CD4-positive, alpha-beta T cell (primary cell): ENCODE data around the gene ARMC8. TPM values are rescaled to one million over a fixed set of nuclear protein-coding genes. Genes with fewer than 3 reads are reported as not detected.
A peak's percentile ranks its signal among the peaks of the same experiment; 100 is the strongest.

Experiments used
- ATAC-seq: fragments of 200-7000 bp; cut with Tn5 transposase; one replicate; pipeline ENCODE4 v1.10.0; 2022; ENCODE audit warnings: mild to moderate bottlenecking; ENCODE audit not compliant: poor library complexity
- CTCF ChIA-PET: fragments of 350-600 bp; sonication (Branson Sonifier 250); formaldehyde crosslinking; loops from one replicate; lab custom pipeline; 2021; ENCODE audit warnings: antibody characterized with exemption, inconsistent platforms; lab: Charles Lee
- POLR2A ChIA-PET: fragments of 350-600 bp; sonication (Branson Sonifier 250); formaldehyde crosslinking; loops from one replicate; lab custom pipeline; 2021; ENCODE audit warnings: antibody characterized with exemption, inconsistent platforms; lab: Charles Lee
- DNase-seq, 14 experiments: peaks; one replicate each; pipeline ENCODE4 v3.0.0-alpha.2; 2013 to 2020; ENCODE audit warnings: mixed read lengths in 2 of 14
- H3K27ac ChIP-seq, 2 donors: one replicate each; pipeline versions ENCODE4 v1.5.1 to v1.7.0; 2013; ENCODE audit warnings: low read length in 2 of 2, low read depth in 1 of 2, mild to moderate bottlenecking in 1 of 2
- H3K27me3 ChIP-seq, 2 experiments: 1 replicate in 1 of 2; 2 replicates in 1 of 2; pipeline versions ENCODE4 v1.6.1 to v1.7.0; 2013; ENCODE audit warnings: low read length in 2 of 2, control low read depth in 1 of 2, mild to moderate bottlenecking in 1 of 2, moderate library complexity in 1 of 2; ENCODE audit not compliant: insufficient read depth in 2 of 2, control insufficient read depth in 1 of 2
- H3K36me3 ChIP-seq: one replicate; pipeline ENCODE4 v1.6.1; 2013; ENCODE audit warnings: low read length, control low read depth; ENCODE audit not compliant: insufficient read depth
- H3K4me1 ChIP-seq: one replicate; pipeline ENCODE4 v1.6.1; 2013; ENCODE audit warnings: low read length, control low read depth; ENCODE audit not compliant: insufficient read depth
- H3K4me3 ChIP-seq: one replicate; pipeline ENCODE4 v1.5.1; 2013; ENCODE audit warnings: mild to moderate bottlenecking, low read length, moderate library complexity
- H3K9me3 ChIP-seq, 2 experiments: 1 replicate in 1 of 2; 2 replicates in 1 of 2; pipeline versions ENCODE4 v1.6.1 to v1.7.0; 2013; ENCODE audit warnings: low read length in 2 of 2, mild to moderate bottlenecking in 2 of 2, control low read depth in 1 of 2, moderate library complexity in 1 of 2; ENCODE audit not compliant: control insufficient read depth in 1 of 2, insufficient read depth in 1 of 2
- H3K27ac Mint-ChIP-seq: one replicate; pipeline ENCODE4 v1.8.0; 2020; ENCODE audit warnings: mixed read lengths
- H3K27me3 Mint-ChIP-seq: one replicate; pipeline ENCODE4 v1.8.0; 2021; ENCODE audit warnings: mixed read lengths
- H3K36me3 Mint-ChIP-seq: one replicate; pipeline ENCODE4 v1.8.0; 2021; ENCODE audit warnings: low read depth, mixed read lengths
- H3K4me1 Mint-ChIP-seq: one replicate; pipeline ENCODE4 v1.8.0; 2021; ENCODE audit warnings: low read depth, mixed read lengths
- H3K4me3 Mint-ChIP-seq: one replicate; pipeline ENCODE4 v1.8.0; 2020; ENCODE audit warnings: mild to moderate bottlenecking, mixed read lengths
- H3K9me3 Mint-ChIP-seq: one replicate; pipeline ENCODE4 v1.8.0; 2020; ENCODE audit warnings: mixed read lengths
- CTCF ChIP-seq: fragments of 200-600 bp; IDR thresholded peaks from one replicate; pipeline ENCODE4 v1.8.0; 2022; ENCODE audit warnings: antibody characterized with exemption, mild to moderate bottlenecking
- intact Hi-C, 2 experiments: fragments of 100-400 bp; cut with DNase I in 1 of 2; cut with micrococcal nuclease in 1 of 2; formaldehyde crosslinking; loops; one replicate each; pipeline versions ENCODE4 v1.15.1 to v1.9.0; 2023 to 2025; cut with DNase I, micrococcal nuclease
- total RNA-seq, 174 experiments: library from RNA in 2 of 174; stranded (reverse) in 2 of 174; gene quantifications; one replicate each; pipeline ENCODE4 v1.2.3 and lab custom pipeline; 2021 to 2026

Gene ARMC8
- total RNA-seq, 2 experiments from 2014 or later = 62.8 to 62.9 TPM

- CTCF ChIA-PET = interaction anchor here (0.6 kb wide), 1 partner anchor 12 kb away, joined by 3 read pairs; no protein-coding TSS in a partner anchor
- Mint-ChIP-seq H3K36me3 (peaks cover 13% of the 10 kb centered on the region), H3K4me1 (peaks cover 32% of the 10 kb centered on the region), H3K27ac (no peak overlapping the region), H3K4me3 (no peak overlapping the region), H3K9me3 (no peaks in the 10 kb centered on the region), H3K27me3 (peaks cover 4% of the 10 kb centered on the region)
- no peaks in the 10 kb centered on the region for H3K9me3 ChIP-seq
- H3K27ac ChIP-seq = no peak overlapping the region
- H3K27me3 ChIP-seq = peaks cover 0 to 8% of the 10 kb centered on the region in 2 experiments
- POLR2A ChIA-PET = interaction anchor here (0.6 to 4.0 kb wide), 2 partner anchors 11 to 106 kb away, joined by 3 to 45 read pairs; partner anchors contain the start of gene DBR1
- peaks cover 14% of the 10 kb centered on the region for H3K4me1 ChIP-seq
- intact Hi-C loops = loop anchor here (5.0 to 10.0 kb wide), 12 partner anchors 37 to 1492 kb away; partner anchors contain the start of genes CEP70 (in 2 of the 2), COPB2 (in 1 of the 2), MRAS (in 1 of the 2) and NMNAT3 (in 1 of the 2)
- H3K4me3 ChIP-seq = no peak overlapping the region
- TF ChIP-seq CTCF = no peak
- H3K36me3 ChIP-seq = no peaks in the 10 kb centered on the region
- DNase-seq = no peak
- no peak for ATAC-seq
Observed at GRCh38 chr3:138184994-138185393, 2.1 kb upstream of the ARMC8 start.

GRCh38 chr3:138186221-138186620 lies 880 bp upstream of the ARMC8 start:
- ATAC-seq = no peak
- Histone ChIP-seq H3K9me3 (no peaks in the 10 kb centered on the region), H3K27me3 (peaks cover 0 to 8% of the 10 kb centered on the region in 2 experiments), H3K4me1 (peaks cover 14% of the 10 kb centered on the region), H3K27ac (no peak overlapping the region), H3K4me3 (peak overlapping the region; percentile 91), H3K36me3 (no peaks in the 10 kb centered on the region)
- H3K4me1 Mint-ChIP-seq = peaks cover 40% of the 10 kb centered on the region
- H3K9me3 Mint-ChIP-seq = no peaks in the 10 kb centered on the region
- no peak for TF ChIP-seq CTCF
- DNase-seq = no peak
- intact Hi-C loops = loop anchor here (2.0 to 10.0 kb wide), 8 partner anchors 36 to 1491 kb away; partner anchors contain the start of genes CEP70 (in 1 of the 2), COPB2 (in 1 of the 2), NME9 (in 1 of the 2) and NMNAT3 (in 1 of the 2)
- peak overlapping the region; percentile 97 for H3K4me3 Mint-ChIP-seq
- ChIA-PET CTCF (no interaction called here), POLR2A (interaction anchor here (1.0 to 4.0 kb wide), 7 partner anchors 12 to 1990 kb away, joined by 3 to 45 read pairs (median 4); partner anchors contain the start of genes DBR1, MSL2 and STAG1)
- peak overlapping the region; percentile 92 for H3K27ac Mint-ChIP-seq
- H3K36me3 Mint-ChIP-seq = peaks cover 19% of the 10 kb centered on the region
- H3K27me3 Mint-ChIP-seq = peaks cover 4% of the 10 kb centered on the region

- peak overlapping the region; percentile 92 for H3K27ac Mint-ChIP-seq
- no peaks in the 10 kb centered on the region for H3K9me3 ChIP-seq
- peaks cover 0 to 8% of the 10 kb centered on the region in 2 experiments for H3K27me3 ChIP-seq
- peak overlapping the region; percentile 97 for H3K4me3 Mint-ChIP-seq
- H3K4me1 ChIP-seq = peaks cover 16% of the 10 kb centered on the region
- peaks cover 25% of the 10 kb centered on the region for H3K36me3 Mint-ChIP-seq
- ATAC-seq (peak; percentile 92), DNase-seq (peak; percentile 78 to 95 (median 88))
- intact Hi-C loops = loop anchor here (2.0 to 10.0 kb wide), 8 partner anchors 35 to 1490 kb away; partner anchors contain the start of genes CEP70 (in 1 of the 2), COPB2 (in 1 of the 2), NME9 (in 1 of the 2) and NMNAT3 (in 1 of the 2)
- peak overlapping the region; percentile 72 to 83 for H3K27ac ChIP-seq
- no peak for TF ChIP-seq CTCF
- peaks cover 46% of the 10 kb centered on the region for H3K4me1 Mint-ChIP-seq
- peaks cover 4% of the 10 kb centered on the region for H3K27me3 Mint-ChIP-seq
- H3K36me3 ChIP-seq = no peaks in the 10 kb centered on the region
- ChIA-PET POLR2A (interaction anchor here (0.7 to 4.0 kb wide), 11 partner anchors 13 to 1991 kb away, joined by 3 to 45 read pairs (median 4); partner anchors contain the start of genes CEP70, DBR1, MSL2 and NCK1), CTCF (no interaction called here)
- no peaks in the 10 kb centered on the region for H3K9me3 Mint-ChIP-seq
- peak overlapping the region; percentile 91 for H3K4me3 ChIP-seq
Observed at GRCh38 chr3:138186803-138187295, 252 bp upstream of the ARMC8 start.
